HepG2 (cell line): Measurements from ENCODE around the gene CDH1. TPM values are rescaled to one million over a fixed set of nuclear protein-coding genes. Genes with fewer than 3 reads are reported as not detected.
A peak's percentile ranks its signal among the peaks of the same experiment; 100 is the strongest.

Experiments used
- ASH2L ChIP-seq: fragments of 300-600, 200-600 bp; sonication (generic); IDR thresholded peaks from 2 replicates; pipeline ENCODE4 v1.7.0; 2017; ENCODE audit warnings: low read depth, mild to moderate bottlenecking, moderate library complexity, mixed read lengths, low read length; ENCODE audit not compliant: insufficient read length
- ESRRA ChIP-seq: sonication (generic); formaldehyde crosslinking; IDR thresholded peaks from 2 replicates; pipeline ENCODE4 v1.5.1; 2020; ENCODE audit warnings: mild to moderate bottlenecking, low read depth, missing genetic modification reagents
- GATAD1 ChIP-seq: IDR thresholded peaks from 2 replicates; pipeline ENCODE4 v1.6.1; 2016; ENCODE audit warnings: missing genetic modification reagents, missing compliant biosample characterization
- HMGXB4 ChIP-seq, 2 experiments: sonication (generic) in 1 of 2; formaldehyde crosslinking in 1 of 2; IDR thresholded peaks; 2 replicates each; pipeline versions ENCODE4 v1.4.0 to v1.6.1; 2018 to 2020; ENCODE audit warnings: missing genetic modification reagents in 2 of 2, borderline replicate concordance in 1 of 2, low read depth in 1 of 2, mild to moderate bottlenecking in 1 of 2, missing biosample characterization in 1 of 2
- HNF1A ChIP-seq, 2 experiments: sonication (generic) in 1 of 2; formaldehyde crosslinking in 1 of 2; IDR thresholded peaks; 2 replicates each; pipeline versions ENCODE4 v1.4.0 to v1.6.1; 2016 to 2020; ENCODE audit warnings: borderline replicate concordance in 1 of 2, low read depth in 1 of 2, mild to moderate bottlenecking in 1 of 2, missing genetic modification reagents in 1 of 2
- JDP2 ChIP-seq: sonication (generic); formaldehyde crosslinking; IDR thresholded peaks from 2 replicates; pipeline ENCODE4 v1.8.1; 2022; ENCODE audit warnings: missing genetic modification reagents, borderline replicate concordance
- MTA1 ChIP-seq: sonication (generic); formaldehyde crosslinking; IDR thresholded peaks from 2 replicates; pipeline ENCODE4 v1.4.0; 2020; ENCODE audit warnings: missing genetic modification reagents, mild to moderate bottlenecking, borderline replicate concordance
- MXD3 ChIP-seq: IDR thresholded peaks from 2 replicates; pipeline ENCODE4 v1.6.1; 2016; ENCODE audit warnings: mild to moderate bottlenecking, missing biosample characterization, missing genetic modification reagents
- NFE2L1 ChIP-seq: sonication (generic); formaldehyde crosslinking; IDR thresholded peaks from 2 replicates; pipeline ENCODE4 v1.4.0; 2020; ENCODE audit warnings: missing genetic modification reagents, mild to moderate bottlenecking, borderline replicate concordance
- ZNF281 ChIP-seq: sonication (generic); formaldehyde crosslinking; IDR thresholded peaks from 2 replicates; pipeline ENCODE4 v1.4.0; 2020; ENCODE audit warnings: missing genetic modification reagents, borderline replicate concordance
- ZNF292 ChIP-seq: sonication (generic); formaldehyde crosslinking; IDR thresholded peaks from 2 replicates; pipeline ENCODE4 v1.8.1; 2022; ENCODE audit warnings: mild to moderate bottlenecking, low read depth, missing genetic modification reagents, borderline replicate concordance
- ZNF30 ChIP-seq: sonication (generic); formaldehyde crosslinking; IDR thresholded peaks from 2 replicates; pipeline ENCODE4 v1.5.0; 2020; ENCODE audit warnings: mild to moderate bottlenecking, missing genetic modification reagents
- ZNF83 ChIP-seq: sonication (generic); formaldehyde crosslinking; IDR thresholded peaks from 2 replicates; pipeline ENCODE4 v1.4.0; 2020; ENCODE audit warnings: missing genetic modification reagents, mild to moderate bottlenecking, borderline replicate concordance
- polyA plus RNA-seq, 8 experiments: library from polyadenylated mRNA; depleted of rRNA in 3 of 8; stranded (reverse) in 7 of 8; unstranded in 1 of 8; fragments of >200 nt; fragmentation: Illumina TruSeq in 4 of 8; extraction: Trizol in 4 of 8; gene quantifications; 2 replicates each; pipeline versions ENCODE4 v1.2.1 to v1.2.3, GENCODE V29; 2011 to 2016; ENCODE audit warnings: low read depth in 4 of 8, missing spikeins in 1 of 8, mixed read lengths in 1 of 8; ENCODE audit not compliant: insufficient read depth in 1 of 8
- total RNA-seq, 5 experiments: library from RNA; depleted of rRNA; stranded (reverse); fragments of >200 nt; fragmentation: Illumina TruSeq; extraction: Trizol; gene quantifications; 2 replicates each; pipeline ENCODE4 v1.2.3, GENCODE V29; 2016; ENCODE audit warnings: low read depth in 1 of 5

The CDH1 gene
- total and polyA plus RNA-seq, 2 of the 13 experiments (the other 11 are each of a cell fraction or from before 2014, with no cell fraction given): 0.95 to 9.8 TPM

GRCh38 chr16:68744744-68745280 lies 7.7 kb downstream of the CDH1 start (continued):
- TF ChIP-seq ZNF281 (CRISPR knock-in tag) (0 out of 2 replicates have a peak, but pooled peaks have one; percentile 53), HNF1A (IDR thresholded peaks at IDR 0.05; ENCODE audit: low read depth) (peak; percentile 53), HNF1A (CRISPR knock-in tag; IDR thresholded peaks at IDR 0.05; ENCODE audit: borderline replicate concordance) (peak; percentile 66; the same call in 1 of the 2 replicates), NFE2L1 (CRISPR knock-in tag) (peak; percentile 39; the same call in 1 of the 2 replicates), GATAD1 (CRISPR knock-in tag) (peak; percentile 72), ZNF30 (CRISPR knock-in tag) (no peak), MXD3 (CRISPR knock-in tag) (0 out of 2 replicates have a peak, but pooled peaks have one; percentile 22), HMGXB4 (CRISPR knock-in tag; IDR thresholded peaks at IDR 0.05; ENCODE audit: borderline replicate concordance in 1 of 2, low read depth in 1 of 2) (peak; percentile 50 to 88; a peak in 2 of 4 replicates), ZNF83 (CRISPR knock-in tag) (no peak), ESRRA (CRISPR knock-in tag) (peak; percentile 43; the same call in 1 of the 2 replicates), ZNF292 (CRISPR knock-in tag) (peak; percentile 100), MTA1 (peak; percentile 98), JDP2 (CRISPR knock-in tag) (no peak), ASH2L (peak; percentile 44)
- TF ChIP-seq, all 625 proteins: peak for 306
